Mammary epithelial cell (primary cell): ENCODE measurements around the gene PML.

Source experiments
- CTCF ChIP-seq, 2 donors: IDR thresholded peaks in 1 of 2; conservative IDR thresholded peaks in 1 of 2; 2 replicates each; pipeline ENCODE4 v1.5.1; 2011 to 2012; ENCODE audit warnings: inconsistent platforms in 2 of 2, low read length in 2 of 2, mild to moderate bottlenecking in 2 of 2, control low read depth in 1 of 2, low read depth in 1 of 2; ENCODE audit not compliant: insufficient read depth in 1 of 2; ENCODE audit errors: extremely low read depth in 1 of 2
- EZH2 ChIP-seq: IDR thresholded peaks from 2 replicates; pipeline ENCODE4 v1.6.1; 2012; ENCODE audit warnings: low read length, inconsistent platforms, borderline replicate concordance

- no peak for TF ChIP-seq CTCF (conservative IDR thresholded peaks at IDR 0.05 in 1 of 2, IDR thresholded peaks at IDR 0.05 in 1 of 2; ENCODE audit: extremely low read depth in 1 of 2, insufficient read depth in 1 of 2, low read depth in 1 of 2, low read length in 2 of 2)
- no peak for TF ChIP-seq EZH2
These were observed 39.8 kb downstream of the PML start for GRCh38 chr15:74034206-74034755.
